HG03159 (cell line): ENCODE measurements around the gene PDE4D.

Source experiments
- ATAC-seq: cut with Tn5 transposase; IDR thresholded peaks from one replicate; pipeline ENCODE4 v1.9.1; 2021; ENCODE audit warnings: mild to moderate bottlenecking, moderate library complexity; ENCODE audit not compliant: unreplicated experiment

Gene PDE4D

DNA sequence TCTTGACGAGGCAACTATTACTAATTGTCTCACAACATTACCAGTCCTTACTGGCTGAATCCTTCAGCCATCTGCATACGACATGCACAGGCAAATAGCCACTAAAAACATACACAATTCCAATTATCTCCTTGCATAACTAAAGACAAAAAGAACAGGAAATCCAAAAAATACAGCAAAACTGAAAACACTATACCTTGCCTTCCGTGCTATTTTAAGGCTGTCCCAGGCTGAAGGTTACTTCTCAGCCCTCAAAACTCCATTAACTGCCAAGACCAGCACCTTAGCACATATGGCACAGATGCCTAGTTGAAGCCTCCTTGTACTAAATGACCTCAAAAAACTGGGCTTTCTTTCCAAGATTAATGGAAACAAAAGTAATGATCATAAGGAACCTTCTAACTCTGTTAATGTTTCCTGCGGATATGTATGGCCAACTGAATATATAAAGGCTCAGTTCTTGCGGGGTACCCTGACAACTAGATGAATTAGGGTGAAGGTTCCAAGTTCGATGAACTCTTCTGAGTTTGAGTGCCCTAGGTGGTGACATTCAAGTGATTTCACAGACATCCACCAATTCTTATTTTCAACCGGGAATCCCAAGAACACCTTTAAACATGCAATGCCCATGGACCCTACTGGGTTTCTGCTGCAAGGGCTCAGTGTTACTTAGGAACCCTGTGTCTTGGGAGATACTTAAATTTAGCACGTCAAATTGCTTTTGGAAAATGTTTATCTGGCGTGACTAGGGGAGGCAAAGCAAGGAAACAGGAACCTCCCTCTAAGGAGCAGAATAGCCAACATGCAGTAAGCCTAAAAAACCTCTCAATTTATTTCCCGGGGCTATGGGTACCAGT, 855.4 kb downstream of the PDE4D start:
- no peak for ATAC-seq

- no peak for ATAC-seq
These were observed 856.1 kb downstream of the PDE4D start for GRCh38 chr5:59037453-59037852.

DNA sequence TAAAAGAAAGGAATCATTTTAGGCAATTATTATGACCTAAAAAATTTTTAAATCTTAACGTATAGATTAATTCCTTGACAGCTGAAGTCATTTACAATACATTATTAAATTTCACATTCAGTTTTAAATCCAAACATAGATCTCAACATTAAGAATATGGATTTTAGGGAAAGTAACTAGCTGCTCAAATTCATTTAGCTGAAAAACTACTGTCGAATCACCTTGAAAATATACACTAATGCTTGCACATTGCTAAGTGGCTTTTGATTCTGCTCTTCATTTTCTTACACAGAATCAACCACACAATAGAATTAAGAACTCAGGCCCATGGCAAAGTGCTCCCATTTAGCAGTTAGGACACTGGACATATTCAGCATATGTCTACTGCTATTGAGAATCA, 856.5 kb downstream of the PDE4D start:
- no peak for ATAC-seq

GRCh38 chr5:59036274-59036961, 857.1 kb downstream of the PDE4D start:
- no peak for ATAC-seq

- no peak for ATAC-seq
These were observed 857.8 kb downstream of the PDE4D start for GRCh38 chr5:59035681-59036080.

DNA sequence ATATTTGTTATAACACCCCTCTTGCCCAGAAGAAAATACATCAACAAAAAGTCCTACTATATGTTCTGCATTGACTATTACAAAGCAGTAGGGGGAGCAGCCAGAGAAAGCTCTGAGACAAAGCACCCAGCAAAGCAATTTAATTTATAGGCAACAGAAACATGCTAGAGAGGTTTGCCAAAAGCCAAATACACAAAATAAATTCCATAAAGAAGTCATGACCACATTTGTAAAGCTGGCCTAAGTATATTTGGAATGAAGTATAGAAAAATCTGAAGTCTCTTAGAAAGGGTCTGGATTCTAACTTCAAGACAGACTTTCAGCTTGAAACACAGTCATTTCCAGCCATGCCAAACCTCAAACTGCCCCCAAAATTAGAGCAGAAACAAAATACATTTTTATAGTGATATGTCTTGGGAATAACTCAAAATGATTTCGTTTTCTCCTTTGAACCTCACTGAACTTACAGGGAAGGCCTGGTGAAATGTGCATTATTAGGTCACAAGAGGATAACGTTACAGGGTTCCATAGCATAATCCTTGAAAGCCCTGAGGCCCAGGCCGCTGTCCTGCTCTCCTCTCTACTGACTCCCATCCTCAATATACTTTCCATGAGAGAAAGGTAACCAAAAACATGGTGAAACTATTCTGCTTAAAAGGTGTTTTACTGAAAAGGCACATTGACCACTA, 858.9 kb downstream of the PDE4D start:
- ATAC-seq: peak; percentile 52

- ATAC-seq: no peak
These were observed 866.2 kb downstream of the PDE4D start for GRCh38 chr5:59027145-59027907.

DNA sequence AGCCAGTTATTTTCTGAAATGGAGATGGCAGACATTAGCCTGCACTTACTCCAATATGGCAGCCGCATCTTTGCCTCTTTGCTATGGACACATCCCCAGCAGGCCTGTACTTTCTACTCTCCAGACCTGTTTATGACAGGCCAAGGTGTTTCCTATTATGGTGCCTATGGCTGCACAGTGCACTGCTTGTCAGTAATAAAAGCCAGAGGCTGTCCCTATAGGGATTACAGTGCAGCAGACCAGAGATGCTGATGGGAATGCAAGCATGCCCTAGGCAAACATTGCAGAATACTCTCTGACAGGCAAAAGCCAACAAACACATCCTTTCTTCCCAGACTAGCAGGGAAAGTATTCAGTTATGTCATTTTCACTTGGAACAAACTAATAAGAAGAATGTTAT, 867.8 kb downstream of the PDE4D start:
- ATAC-seq: no peak

- no peak for ATAC-seq
These were observed 871.5 kb downstream of the PDE4D start for GRCh38 chr5:59021837-59022514.

DNA sequence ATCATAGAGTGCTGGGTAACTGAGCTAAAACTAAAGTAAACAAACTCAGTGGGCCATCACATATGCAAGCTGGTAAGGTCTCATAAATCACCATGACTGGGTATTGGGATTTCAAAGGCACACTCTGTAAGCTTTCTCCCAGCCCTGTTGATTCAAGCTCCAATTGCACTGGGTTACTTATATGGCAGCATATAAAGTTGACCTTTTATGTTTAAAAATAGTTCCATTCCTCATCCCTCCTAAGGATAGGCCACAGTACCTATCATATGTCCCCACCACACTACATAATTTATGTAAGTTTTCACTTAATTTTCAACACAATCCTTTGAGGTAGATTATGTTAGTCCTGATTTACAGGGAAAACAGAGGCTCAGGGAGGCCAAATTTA, 872.2 kb downstream of the PDE4D start:
- no peak for ATAC-seq

GRCh38 chr5:59020611-59021285, 872.8 kb downstream of the PDE4D start:
- ATAC-seq: no peak

DNA sequence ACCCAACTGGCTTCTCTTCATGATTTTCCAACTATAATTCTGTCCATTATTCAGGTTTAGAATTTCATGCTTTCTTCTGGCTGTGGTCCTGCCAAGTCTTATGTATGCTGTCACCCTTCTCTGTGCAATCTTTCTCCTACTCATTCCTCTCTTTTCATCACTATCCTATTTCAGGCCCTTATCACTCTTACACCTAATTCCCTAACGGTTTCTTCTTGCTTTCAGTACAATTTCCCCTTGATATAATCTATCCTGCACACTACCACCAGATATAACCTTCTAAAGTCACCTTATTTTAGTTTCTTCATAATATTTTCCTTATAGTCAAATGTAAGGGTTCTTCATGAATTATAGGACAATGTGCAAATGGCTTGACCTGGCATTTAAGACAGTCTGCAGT, 874.4 kb downstream of the PDE4D start:
- no peak for ATAC-seq

- ATAC-seq: no peak
These were observed 876.6 kb downstream of the PDE4D start for GRCh38 chr5:59016925-59017324.

GRCh38 chr5:59008816-59009473, 884.6 kb downstream of the PDE4D start:
- ATAC-seq: no peak

DNA sequence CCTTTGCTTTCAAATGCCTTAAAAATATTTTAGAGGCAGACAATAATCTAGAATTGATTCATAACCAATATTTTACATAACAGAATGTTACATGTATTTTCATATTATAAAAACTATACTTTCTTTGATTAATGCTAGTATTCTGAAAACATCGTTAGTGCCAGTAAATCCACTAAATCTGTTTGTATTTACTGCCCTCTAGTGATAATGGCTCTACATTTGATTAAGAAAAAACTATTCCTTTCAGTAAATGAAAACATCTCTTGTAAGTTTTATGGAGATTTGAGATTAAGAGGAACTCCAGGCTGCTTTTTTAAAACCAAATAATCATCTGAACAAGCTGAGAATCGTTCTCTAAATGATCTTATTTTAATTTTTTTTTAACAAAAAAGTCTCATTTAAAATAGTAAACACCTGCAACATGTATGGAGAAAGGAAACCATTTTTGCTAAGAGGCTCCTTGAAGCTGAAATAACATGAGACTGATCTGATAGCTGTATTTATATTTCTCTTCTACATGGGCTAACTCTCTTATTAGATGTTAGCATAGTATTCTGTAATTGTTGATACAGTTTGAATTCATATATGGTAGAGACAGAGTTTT, 886.0 kb downstream of the PDE4D start:
- ATAC-seq: no peak

DNA sequence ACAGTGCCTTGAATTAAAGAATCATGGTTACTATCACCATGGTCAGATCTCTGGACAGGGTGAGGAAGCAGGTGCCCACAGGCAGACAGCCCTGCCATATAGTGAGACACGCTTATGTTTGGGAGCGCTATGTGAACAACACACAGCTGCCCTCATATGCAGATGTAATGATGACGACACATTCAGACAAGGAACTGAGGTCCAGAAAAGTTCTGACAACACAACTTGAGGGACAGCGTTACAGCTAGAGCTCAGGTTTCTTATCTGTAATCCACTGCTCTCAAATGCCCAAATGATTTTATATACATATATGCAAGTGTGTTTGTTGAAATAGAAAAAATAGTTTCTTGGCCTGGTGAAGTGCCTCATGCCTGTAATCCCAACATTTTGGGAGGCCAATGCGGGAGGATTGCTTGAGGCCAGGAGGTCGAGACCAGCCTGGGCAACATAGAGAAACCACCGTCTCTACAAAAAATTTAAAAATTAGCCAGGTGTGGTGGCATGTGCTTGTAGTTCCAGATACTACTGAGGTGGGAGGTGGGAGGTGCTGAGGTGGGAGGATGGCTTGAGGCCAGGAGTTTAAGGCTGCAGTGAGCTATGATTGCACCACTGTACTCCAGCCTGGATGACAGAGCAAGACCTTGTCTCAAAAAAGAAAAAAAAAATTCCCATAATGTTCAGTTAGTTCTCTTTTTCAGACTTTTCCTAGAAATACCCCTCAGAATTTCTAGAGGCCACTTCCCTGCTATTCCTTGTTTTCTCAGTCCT, 887.4 kb downstream of the PDE4D start:
- ATAC-seq: no peak

DNA sequence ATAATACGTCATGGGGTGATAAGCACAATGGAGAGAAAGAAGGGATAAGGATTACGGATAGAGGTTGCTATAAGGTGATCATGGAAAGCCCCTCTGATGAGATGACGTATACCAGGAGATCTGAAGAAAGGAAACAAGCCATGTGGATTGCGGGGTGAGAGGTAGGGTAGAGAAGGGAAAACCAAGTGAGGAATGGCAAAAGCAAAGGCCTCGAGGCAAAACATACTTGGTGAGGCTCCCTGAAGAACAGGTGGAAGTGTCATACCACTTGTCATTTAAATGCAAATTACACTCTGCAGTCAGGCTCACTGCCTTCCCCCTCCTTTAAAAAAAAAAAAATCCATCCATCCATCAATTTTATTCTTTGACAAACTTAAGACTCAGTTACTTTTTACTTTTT, 889.9 kb downstream of the PDE4D start:
- no peak for ATAC-seq

GRCh38 chr5:59003124-59003523, 890.4 kb downstream of the PDE4D start:
- no peak for ATAC-seq
